CMK (cell line): ENCODE results near the gene CRACR2A.

ENCODE experiments used
- DNase-seq: peaks from one replicate; pipeline ENCODE4 v3.0.0-alpha.2; 2010; ENCODE audit warnings: low read depth

The CRACR2A gene

GRCh38 chr12:3651585-3652424, 101.1 kb downstream of the CRACR2A start:
- no peak for DNase-seq

GRCh38 chr12:3647504-3647903, 105.4 kb downstream of the CRACR2A start:
- DNase-seq, result no peak

- DNase-seq, result no peak
Measured at GRCh38 chr12:3646561-3647241, 106.2 kb downstream of the CRACR2A start.

- no peak for DNase-seq
Measured at GRCh38 chr12:3645091-3645490, 107.8 kb downstream of the CRACR2A start.

- DNase-seq, result no peak
Measured at GRCh38 chr12:3644104-3644503, 108.8 kb downstream of the CRACR2A start.

- DNase-seq, result no peak
Measured at GRCh38 chr12:3641428-3642018, 111.4 kb downstream of the CRACR2A start.

- no peak for DNase-seq
Measured at GRCh38 chr12:3636328-3636727, 116.6 kb downstream of the CRACR2A start.

GRCh38 chr12:3634348-3634747, 118.6 kb downstream of the CRACR2A start:
- DNase-seq, result no peak

- DNase-seq, result no peak
Measured at GRCh38 chr12:3633396-3633795, 119.5 kb downstream of the CRACR2A start.

- no peak for DNase-seq
Measured at GRCh38 chr12:3632754-3633153, 120.2 kb downstream of the CRACR2A start.

GRCh38 chr12:3632256-3632655, 120.7 kb downstream of the CRACR2A start:
- no peak for DNase-seq

- DNase-seq, result no peak
Measured at GRCh38 chr12:3631759-3632158, 121.2 kb downstream of the CRACR2A start.

- DNase-seq, result no peak
Measured at GRCh38 chr12:3631272-3631637, 121.7 kb downstream of the CRACR2A start.

- DNase-seq, result no peak
Measured at GRCh38 chr12:3630621-3631271, 122.2 kb downstream of the CRACR2A start.

GRCh38 chr12:3630111-3630510, 122.8 kb downstream of the CRACR2A start:
- no peak for DNase-seq

- no peak for DNase-seq
Measured at GRCh38 chr12:3629057-3629830, 123.7 kb downstream of the CRACR2A start.

- DNase-seq, result no peak
Measured at GRCh38 chr12:3628629-3629028, 124.3 kb downstream of the CRACR2A start.

GRCh38 chr12:3627336-3627735, 125.6 kb downstream of the CRACR2A start:
- no peak for DNase-seq

GRCh38 chr12:3624273-3624672, 128.6 kb downstream of the CRACR2A start:
- no peak for DNase-seq

GRCh38 chr12:3622822-3623690, 129.9 kb downstream of the CRACR2A start:
- no peak for DNase-seq
